NCI-H1694 (cell line): Measurements from ENCODE around the gene QKI.

Experiments used
- DNase-seq: peaks from one replicate; lab custom pipeline; 2025; lab: John Stamatoyannopoulos, UW

Gene QKI

DNA sequence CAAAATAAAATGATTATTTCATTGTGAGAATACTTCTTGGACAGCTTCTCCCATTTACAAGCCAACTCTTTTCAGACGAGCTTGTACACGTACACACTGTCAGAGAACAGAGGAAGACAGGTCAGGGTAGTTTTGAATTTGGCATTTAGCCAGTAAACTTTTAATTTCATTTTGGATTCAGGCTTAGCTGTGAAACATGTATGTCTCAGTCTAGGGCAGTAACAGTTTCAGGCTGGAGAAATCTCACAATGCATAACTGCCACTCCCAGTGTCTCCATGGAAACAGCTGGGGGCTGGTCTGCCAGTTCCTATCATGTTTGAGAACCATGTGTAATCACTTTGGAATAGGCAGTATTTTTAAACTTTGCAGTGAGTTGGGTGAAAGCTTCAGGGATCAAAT lies 22.0 kb upstream of the QKI start:
- DNase-seq, result no peak

GRCh38 chr6:163393923-163394322 lies 20.6 kb upstream of the QKI start:
- no peak for DNase-seq

GRCh38 chr6:163394659-163395058 lies 19.9 kb upstream of the QKI start:
- no peak for DNase-seq

- no peak for DNase-seq
Measured at GRCh38 chr6:163395122-163395830, 19.2 kb upstream of the QKI start.

GRCh38 chr6:163395831-163396185 lies 18.7 kb upstream of the QKI start:
- DNase-seq, result no peak

DNA sequence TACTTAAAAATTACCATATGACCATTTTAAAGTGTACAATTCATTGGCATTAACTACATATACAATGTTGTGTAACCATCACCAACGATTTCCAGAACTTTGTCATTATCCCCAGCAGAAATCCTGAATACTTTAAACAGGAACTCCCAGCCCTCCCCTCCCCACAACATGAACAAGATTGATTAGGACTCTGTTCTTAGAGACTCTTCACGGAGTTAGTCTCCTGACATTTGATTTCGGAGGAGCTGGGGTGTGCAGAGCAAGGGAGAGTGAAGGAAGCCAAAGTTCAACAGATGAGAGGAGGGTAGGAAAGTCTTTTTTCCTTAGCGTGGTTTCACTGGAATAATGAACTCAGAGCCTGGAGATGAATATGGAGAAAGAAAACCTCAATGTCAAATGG lies 17.2 kb upstream of the QKI start:
- no peak for DNase-seq

GRCh38 chr6:163398115-163398514 lies 16.4 kb upstream of the QKI start:
- DNase-seq, result no peak

GRCh38 chr6:163398815-163399214 lies 15.7 kb upstream of the QKI start:
- DNase-seq, result no peak

DNA sequence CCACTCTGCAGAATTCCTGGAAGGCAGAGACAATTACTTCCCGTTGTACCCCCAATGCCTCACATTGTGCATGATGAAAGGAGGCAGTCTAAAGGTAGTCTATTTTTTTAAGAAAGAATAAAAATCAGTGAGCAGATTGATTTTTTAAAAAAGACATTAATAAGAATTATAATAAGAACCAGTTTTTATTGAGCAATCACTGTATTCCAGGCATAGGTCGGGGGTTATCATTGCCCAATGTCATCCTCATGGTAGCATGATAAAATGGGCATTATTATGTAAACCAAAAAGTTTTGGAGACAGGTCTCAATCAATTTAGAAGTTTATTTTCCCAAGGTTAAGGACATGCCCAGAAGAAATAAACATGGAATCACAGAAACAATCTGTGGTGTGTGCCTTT lies 14.0 kb upstream of the QKI start:
- DNase-seq, result no peak

GRCh38 chr6:163401039-163401885 lies 13.3 kb upstream of the QKI start:
- DNase-seq, result no peak

DNA sequence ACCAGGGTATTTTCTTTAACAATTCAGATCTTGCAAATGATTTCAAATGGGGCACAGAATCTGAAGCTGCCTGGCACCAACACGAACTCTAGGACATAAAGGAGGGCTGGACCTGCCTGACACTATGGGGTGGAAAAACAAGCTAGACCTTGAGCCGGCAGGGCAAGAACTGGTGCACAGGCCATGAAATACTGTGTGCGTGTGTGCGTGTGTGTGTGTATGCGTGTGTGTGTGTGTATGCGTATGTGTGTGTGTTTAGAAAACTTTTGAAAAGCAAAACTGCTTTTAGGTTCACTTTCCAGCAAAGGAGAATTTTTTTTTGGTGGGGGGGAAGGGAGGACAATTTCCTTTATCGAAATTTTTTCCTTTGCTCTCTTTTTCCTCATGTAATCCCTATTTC lies 11.9 kb upstream of the QKI start:
- DNase-seq, result no peak

DNA sequence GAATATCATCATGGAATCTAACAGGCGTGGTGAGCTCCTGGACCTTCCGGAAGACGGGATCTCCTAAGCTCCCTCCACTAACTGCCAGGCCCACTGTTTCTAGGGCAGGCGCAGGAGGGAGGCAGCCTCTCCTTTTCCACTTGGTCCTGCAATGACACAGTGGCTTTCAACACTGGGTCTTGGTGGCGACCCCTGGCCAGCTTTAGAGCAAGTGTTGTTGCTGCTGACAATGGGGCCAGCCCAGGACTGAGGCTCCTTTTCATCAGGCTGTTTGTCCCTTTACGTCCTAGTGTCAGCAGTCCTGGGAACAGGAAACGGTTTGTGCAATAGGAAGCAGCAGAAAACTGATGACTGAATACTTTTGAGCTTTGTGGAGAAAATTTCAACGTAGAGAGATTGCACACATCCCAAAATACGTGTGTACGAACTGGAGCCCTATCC lies 9.7 kb upstream of the QKI start:
- DNase-seq, result no peak

DNA sequence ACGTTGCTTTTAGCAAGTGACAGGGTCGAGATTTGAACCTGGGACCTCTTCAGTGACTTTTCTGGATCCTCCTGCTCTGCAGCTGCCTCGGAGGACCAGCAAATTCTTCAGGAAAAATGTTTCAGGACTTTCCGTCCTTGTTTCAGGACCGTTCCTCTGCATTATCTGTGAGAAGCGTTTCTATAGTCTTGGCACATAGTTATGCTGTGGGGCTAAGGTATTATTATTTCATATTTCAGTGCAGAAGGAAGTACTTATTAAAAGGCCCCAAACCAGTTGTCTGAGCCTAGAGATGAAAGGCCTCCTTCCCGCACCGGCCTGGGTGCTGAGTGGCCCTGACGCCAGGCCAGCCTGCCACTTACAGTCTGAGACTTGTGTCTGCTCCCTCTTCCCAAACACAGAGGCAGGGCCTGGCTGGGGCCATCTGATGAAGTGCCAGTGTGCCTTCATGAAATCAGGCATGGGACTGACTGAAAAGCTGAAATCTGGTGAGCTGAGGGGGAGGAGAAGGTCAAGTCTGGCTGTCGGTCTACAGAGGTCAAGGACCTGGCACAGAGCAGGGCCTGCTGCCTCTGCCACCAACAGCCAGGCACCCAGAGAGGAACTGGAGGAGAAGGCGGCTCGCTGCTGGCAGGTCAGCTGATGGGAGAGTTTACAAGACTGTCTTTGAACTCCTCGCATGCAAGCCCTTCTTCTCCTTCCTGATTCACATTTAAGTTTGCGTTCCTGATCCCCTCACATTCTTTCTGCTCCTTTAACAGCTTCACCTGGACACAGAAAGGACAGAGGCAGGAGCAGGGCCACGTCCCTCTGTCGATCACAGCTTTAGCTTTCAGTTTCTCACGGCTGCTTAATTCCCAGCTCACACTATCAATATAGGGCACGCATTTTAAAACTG lies 8.9 kb upstream of the QKI start:
- DNase-seq, result no peak

- no peak for DNase-seq
Measured at GRCh38 chr6:163406366-163406765, 8.2 kb upstream of the QKI start.

DNA sequence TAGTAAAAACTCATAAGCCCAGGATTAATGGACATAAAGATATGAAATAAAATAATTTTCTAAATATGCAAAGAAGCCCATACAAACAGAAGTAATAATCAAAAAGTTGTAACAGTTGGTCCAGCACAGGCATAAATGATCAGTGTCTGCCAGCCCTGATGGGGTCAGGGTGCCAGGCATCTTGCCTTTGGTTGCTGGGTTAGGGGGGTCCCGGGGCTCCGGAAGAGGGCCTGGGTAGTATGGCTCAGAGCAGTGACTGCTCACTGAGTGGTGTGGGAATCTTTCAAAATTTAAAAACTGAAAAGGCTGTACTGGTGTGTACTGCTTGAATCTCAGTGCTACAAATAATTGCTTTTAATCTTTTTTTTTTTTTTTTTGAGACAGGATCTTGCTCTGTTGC lies 7.7 kb upstream of the QKI start:
- DNase-seq, result no peak

GRCh38 chr6:163408352-163408991 lies 6.0 kb upstream of the QKI start:
- DNase-seq, result no peak

GRCh38 chr6:163409712-163410111 lies 4.8 kb upstream of the QKI start:
- DNase-seq, result no peak

DNA sequence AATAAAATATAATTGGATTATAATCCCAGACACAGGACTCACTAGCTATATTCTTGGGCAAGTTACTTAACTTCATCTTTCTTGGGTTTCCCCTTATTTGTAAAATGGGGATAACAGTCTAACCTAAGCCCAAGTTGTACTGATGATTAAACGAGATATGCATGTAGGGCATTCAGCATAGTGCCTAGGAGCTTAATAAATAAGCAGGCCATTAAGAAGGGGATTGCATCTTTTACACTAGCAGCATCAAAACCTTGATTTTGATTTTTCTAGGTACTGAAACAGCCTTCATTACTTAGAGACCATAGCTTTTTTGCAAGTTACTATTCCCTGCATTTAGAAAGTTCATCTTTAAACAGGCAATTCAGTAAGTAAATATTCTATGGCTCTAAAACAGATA lies 2.2 kb upstream of the QKI start:
- no peak for DNase-seq

- no peak for DNase-seq
Measured at GRCh38 chr6:163412801-163413344, 1.6 kb upstream of the QKI start.

GRCh38 chr6:163413345-163414116 lies 987 bp upstream of the QKI start:
- DNase-seq, result peak; percentile 59
